GM21360 (cell line): Measurements from ENCODE around the gene PLEKHG2.

ENCODE experiments used
- ATAC-seq: cut with Tn5 transposase; IDR thresholded peaks from one replicate; pipeline ENCODE4 v1.9.1; 2021; ENCODE audit warnings: mild to moderate bottlenecking, moderate library complexity; ENCODE audit not compliant: unreplicated experiment

Gene PLEKHG2

GRCh38 chr19:39385629-39386411 lies 26.6 kb upstream of the PLEKHG2 start:
- ATAC-seq, result no peak

- ATAC-seq, result no peak
These were observed 25.9 kb upstream of the PLEKHG2 start for GRCh38 chr19:39386557-39386956.

- no peak for ATAC-seq
These were observed 23.8 kb upstream of the PLEKHG2 start for GRCh38 chr19:39388657-39389056.

DNA sequence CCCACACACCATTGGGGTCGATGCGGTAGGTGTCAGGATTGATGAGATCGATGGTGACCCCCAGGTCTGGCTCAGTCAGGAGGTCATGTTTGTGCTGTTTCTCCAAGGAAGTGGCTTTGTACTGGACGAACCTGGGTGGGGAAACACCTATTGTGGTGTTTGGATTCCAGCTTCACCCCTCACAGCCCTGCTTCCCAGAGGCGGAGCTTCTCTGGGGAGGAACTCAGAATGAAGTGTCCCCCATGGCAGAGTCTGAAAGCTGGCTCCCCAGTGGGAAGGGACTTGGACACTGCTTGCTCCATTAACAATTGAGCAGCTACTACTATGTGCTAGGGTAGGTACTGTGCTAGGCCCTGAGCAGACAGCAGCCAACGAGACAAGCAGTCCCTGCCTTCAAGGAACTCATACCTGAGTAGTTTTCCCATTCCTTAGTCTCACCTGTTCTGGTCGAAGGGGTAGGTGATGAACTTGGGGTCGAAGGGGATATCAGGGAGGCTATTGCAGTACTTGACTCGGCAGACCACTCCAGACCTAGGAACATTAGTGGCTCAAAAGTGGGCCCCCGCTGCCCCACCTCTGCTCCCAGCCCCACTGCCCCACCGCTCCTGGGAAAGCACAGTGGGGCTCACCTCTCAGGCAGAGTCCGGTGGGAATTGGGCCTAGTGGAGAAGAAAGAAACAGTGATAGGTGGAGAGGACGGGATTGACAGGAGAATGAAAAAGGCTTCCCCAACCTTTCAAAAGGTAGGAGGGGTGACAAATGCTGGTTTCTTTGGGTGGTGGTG lies 22.6 kb upstream of the PLEKHG2 start:
- no peak for ATAC-seq

DNA sequence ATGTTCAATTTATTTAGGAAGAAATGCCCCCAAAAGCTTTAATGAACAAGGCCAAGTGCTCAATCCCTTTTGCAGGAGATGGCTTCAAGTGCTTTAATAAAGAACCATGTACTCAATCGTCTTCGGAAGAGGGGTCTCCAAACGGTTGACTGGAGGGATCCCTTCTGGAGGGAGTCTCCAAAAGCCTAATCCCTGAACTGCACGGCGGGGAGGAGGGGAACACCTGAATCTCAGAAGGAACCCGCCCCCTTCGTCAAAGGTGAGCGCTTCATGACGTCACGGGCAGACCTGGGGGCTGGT lies 22.1 kb upstream of the PLEKHG2 start:
- ATAC-seq, result no peak

DNA sequence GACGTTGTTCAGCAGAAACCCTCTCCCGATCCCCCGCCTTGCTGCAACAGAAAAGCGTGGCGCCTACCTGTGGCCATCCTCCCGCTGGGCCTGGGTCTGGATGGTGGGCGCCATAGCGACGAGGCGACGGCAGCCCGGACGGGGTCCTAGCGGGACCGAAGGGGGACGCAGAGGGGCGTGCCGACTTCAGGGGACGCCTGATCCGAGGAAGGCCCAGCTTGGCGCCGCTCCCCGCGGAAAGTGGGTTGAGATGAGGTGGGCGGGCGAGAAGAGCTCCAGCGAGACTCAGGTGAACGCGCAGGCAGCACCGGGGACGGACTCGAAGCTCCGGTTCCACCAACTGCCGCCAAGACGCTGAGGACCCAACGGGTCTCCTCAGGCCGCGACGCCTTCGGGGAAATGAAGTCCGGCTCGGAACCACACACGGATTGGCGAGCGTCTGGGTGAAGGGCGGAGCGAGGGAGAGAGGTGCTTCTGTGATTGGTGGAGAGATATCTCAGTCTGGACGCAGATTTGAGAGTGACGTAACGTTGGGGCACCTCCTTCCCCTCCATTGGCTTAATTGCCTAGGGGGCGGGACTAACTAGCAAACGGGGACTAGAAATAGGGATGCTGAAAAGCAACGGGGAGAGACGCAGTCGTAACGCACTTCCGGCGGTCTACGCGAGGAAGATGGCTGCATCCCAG lies 21.6 kb upstream of the PLEKHG2 start, which contains the start of the genes MED29 and PAF1:
Gene MED29, plus strand, starts transcription at position 628 of the 687 bp plus-strand sequence. Its CDS starts 45 bp downstream, at position 673.
Gene PAF1, minus strand, starts transcription at position 356 of the 687 bp plus-strand sequence. Its CDS starts 242 bp downstream, at position 114.
- ATAC-seq, result peak; percentile 82

GRCh38 chr19:39397360-39398296 lies 14.8 kb upstream of the PLEKHG2 start:
- no peak for ATAC-seq

- no peak for ATAC-seq
These were observed 14.1 kb upstream of the PLEKHG2 start for GRCh38 chr19:39398297-39398864.

DNA sequence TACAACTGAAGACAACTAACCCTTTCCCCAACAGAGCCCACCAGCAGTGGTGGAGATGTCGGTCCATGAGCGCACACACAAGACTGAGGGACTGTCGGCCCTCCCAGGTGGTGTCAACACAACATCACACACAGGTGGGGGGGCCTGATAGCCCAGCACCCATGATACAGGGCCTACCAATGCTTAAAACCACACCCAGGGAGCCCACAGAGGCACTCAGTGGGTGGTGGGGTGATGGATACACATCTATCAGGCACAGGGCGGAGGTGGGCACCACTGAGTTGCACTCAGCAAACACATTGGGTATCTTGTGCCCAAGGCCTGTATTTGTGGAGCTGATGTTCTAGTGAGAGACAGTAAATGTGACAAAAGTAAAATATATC lies 12.8 kb upstream of the PLEKHG2 start:
- ATAC-seq, result no peak

DNA sequence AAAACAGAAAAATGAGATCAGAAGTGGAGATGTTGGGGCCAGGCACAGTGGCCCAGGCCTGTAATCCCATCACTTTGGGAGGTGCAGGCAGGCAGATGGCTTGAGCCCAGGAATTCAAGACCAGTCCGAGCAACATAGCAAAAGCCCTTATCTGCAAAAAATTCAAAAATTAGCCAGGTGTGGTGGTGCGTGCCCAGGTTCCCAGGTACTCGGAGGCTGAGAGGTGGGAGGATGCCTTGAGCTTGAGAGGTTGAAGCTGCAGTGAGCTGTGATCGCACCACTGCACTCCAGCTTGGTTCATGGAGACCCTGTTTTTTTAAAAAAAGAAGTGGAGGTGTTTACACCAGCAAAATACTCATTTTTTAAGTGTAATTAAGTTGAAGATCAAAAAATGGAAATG lies 12.4 kb upstream of the PLEKHG2 start:
- ATAC-seq, result no peak

DNA sequence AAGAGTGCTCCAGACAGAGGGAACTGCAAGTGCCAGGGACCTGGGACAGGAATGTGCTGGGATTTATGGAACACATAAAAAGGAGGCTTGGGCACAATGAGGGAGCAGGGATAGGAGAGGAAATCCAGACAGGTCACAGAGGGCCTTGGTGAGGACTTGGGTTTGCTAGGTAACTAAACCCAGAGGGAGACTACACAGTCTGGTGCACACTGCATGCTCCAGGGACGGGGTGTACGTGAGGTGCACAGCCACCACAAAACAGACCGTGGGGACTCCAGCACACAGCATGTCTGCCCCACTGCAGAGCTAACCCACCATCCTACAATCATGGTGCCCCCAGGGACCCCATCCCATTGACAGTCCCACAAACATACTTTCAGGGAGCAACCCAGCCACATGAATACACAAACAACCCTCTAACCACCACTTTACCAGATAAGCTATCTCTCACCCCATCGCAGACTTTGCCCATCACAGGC lies 11.4 kb upstream of the PLEKHG2 start:
- no peak for ATAC-seq

DNA sequence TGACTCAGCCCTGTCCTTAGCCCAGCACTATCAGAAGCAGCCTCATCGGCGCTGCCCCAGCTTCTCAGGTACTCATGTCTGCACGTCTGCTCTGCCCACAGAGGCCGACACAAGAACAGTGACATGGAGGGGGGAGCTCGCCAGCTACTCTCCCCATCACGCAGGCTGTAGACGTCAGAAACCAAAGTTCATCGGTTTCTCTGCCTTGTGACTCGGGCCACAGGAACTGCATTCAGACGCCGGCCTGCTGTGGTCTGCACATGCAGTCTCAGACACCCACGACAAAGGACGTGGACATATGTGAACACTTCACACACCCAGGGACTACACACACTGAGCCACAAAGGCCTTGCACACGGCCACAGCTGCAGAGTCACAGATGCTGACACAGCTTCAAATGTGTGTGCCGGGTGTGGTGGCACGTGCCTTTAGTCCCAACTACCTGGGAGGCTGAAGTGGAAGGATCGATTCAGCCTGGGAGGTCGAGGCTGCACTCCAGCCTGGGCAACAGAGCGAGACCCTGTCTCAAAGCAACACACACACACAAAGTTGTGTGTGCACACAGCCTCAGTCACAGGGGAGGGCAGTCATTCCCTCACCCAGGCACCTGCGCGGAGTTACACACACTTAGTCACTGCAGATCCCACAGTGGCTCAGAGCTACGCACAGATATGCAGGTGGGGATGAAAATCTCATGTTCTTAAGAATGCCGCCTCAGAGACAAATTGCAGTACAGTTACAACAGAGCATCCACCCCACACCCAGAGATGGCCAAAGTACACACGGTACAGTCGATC lies 10.7 kb upstream of the PLEKHG2 start:
- peak; percentile 1 for ATAC-seq

DNA sequence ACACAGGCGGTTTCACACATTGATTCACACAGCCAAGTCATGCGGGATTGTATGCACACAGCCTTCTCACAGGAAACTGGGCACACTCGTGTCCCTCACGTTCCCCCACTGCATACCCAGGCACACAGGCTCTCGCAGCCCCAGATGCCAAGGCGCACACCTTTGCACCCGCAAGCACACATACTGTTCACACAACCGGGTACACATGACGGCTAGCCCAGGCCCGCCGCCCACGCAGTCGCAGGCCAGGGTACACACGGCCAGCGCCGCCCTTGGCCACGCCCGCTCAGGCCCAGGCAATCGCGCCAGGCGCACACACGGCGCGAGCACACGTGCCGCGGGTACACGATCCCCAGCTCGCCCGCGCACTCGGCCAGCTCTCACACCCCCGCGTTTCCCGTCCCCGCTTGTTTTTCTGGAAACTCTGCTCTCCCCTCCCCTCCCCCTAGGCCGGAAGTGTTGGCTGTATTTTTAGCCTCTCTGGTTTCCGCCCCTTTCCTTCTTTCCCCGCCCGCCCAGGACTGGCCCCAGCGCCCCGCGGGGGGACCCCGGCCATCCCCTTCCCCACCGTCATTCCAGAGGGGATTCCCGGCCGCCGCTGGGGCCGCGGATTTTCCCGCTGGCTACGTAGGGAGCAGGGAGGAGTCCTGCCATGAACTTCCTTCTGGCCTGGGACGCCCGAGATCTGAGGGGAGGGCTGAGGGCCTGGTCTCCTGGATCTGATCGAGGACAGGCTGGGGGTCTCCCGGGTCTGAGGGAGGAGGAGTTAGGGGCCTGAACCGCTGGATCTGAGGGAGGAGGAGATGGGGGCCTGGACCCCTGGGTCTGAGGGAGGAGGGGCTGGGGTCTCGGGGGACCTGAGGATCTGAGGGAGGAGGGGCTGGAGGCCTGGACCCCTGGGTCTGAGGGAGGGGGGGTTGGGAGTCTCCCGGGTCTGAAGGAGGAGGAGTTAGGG lies 9.8 kb upstream of the PLEKHG2 start:
- peak; percentile 24 for ATAC-seq

DNA sequence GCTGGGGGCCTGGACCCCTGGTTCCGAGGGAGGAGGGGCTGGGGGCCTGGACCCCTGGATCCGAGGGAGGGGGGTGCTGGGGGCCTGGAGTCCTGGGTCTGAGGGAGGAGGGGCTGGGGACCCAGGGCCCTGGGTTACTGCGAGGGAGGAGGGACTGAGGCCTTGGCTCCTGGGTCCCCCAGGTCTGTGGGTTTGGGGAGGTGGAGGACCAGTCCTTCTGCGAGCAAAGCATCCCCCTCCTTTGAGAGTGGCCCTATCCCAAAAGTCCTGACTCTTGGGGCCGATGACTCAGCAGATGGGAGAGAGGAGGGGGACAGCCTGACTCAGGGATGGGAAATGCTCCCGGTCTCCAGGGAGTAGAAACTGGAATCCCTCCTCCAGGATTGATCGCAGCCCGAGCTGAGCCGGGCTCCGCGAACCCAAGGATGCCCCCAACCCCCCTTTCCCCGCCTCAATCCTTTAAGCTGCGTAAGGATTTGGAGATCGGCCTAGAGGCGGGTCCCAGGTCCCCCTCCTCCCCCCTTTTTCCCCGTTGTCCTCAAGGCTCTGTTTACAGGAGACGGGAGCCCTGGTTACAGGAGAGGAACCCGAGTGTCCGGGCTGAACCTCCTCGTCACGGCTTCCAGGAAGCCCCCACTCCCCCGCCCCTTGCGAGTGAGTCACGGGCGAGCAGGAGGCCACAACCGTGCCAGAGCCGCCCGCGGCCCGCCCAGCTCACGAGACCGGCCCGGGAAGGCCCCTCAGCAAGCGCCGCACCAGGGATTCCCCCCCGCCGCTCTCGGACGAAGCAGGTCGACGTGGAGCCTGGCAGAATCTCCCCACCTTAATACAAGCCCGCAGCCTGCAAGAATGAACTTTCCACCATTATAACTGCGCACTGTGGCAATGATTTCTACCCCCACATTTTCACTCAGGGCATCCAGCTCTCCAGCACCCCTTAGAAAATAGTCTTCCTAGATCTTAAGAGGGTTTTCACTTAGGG lies 8.8 kb upstream of the PLEKHG2 start:
- peak; percentile 32 for ATAC-seq

DNA sequence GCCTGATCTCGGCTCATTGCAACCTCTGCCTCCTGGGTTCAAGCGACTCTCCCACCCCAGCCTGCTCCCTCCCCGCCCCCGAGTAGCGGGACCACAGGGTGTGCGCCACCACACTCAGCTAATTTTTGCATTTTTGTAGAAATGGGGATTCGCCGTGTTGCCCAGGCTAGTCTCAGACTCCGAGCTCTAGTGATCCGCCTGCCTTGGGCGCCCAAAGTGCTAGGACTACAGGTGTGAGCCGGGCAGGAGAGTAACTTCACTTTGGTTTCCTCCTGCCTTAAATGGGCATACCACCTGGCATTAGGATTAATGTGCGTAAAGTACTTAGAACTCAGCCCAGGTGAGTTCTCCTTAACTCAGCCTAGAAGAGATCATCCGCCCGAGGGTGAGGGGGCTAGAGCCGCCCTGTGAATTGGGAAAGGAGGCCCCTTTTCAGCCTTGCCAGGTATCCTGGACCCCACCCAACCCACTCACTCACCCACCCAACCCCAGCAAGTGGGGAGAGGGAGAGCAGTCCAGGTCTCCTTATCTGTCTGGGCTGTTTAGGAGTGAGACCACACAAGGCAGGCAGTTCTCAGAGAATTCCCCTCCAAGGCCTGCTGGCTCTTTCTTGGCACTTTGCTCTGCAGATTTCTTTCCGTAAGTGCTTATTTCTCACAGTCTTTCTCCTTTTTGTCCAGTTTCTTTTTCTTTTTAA lies 7.1 kb upstream of the PLEKHG2 start:
- ATAC-seq, result no peak

- ATAC-seq, result no peak
These were observed 6.4 kb upstream of the PLEKHG2 start for GRCh38 chr19:39405958-39406655.
